Endothelial cell of umbilical vein (primary cell): ENCODE measurements around the gene RALB. TPM values are rescaled to one million over a fixed set of nuclear protein-coding genes. Genes with fewer than 3 reads are reported as not detected.

Experiments used
- BruUV-seq: library from RNA; stranded (reverse); fragments of 400-500 nt; replicated peaks from 2 replicates; lab custom pipeline; 2021; lab: Mats Ljungman, UMichigan
- CTCF ChIA-PET: fragments of 300-600, 350-600 bp; sonication (Branson Sonifier 250); formaldehyde crosslinking; loops from one replicate; lab custom pipeline; 2021; ENCODE audit warnings: antibody characterized with exemption, inconsistent platforms; lab: Charles Lee
- POLR2A ChIA-PET: fragments of 300-600, 350-600 bp; sonication (Branson Sonifier 250); formaldehyde crosslinking; loops from one replicate; lab custom pipeline; 2021; ENCODE audit warnings: antibody characterized with exemption, inconsistent platforms; lab: Charles Lee
- DNase-seq: peaks from one replicate; pipeline ENCODE4 v3.0.0-alpha.2; 2011; ENCODE audit warnings: low read depth, low spot score
- FAIRE-seq: peaks from 2 replicates; lab custom pipeline; 2011; peaks lifted over from hg19 to GRCh38; lab: Jason Lieb, UNC
- H2AFZ ChIP-seq: 2 replicates; pipeline ENCODE4 v1.6.0; 2012; ENCODE audit warnings: low read depth, low read length, control low read depth, inconsistent platforms
- H3K27ac ChIP-seq: 2 replicates; pipeline ENCODE4 v1.5.1; 2011; ENCODE audit warnings: low read depth, mild to moderate bottlenecking, control low read depth, low read length, moderate library complexity; ENCODE audit not compliant: insufficient read depth
- H3K27me3 ChIP-seq, 2 experiments: 2 replicates each; pipeline versions ENCODE4 v1.6.0 to v1.6.1; 2011; ENCODE audit warnings: low read length in 2 of 2, mixed read lengths in 1 of 2; ENCODE audit not compliant: control insufficient read depth in 2 of 2, insufficient read depth in 2 of 2
- H3K36me3 ChIP-seq, 2 experiments: 2 replicates in 1 of 2; 3 replicates in 1 of 2; pipeline ENCODE4 v1.5.1; 2011; ENCODE audit warnings: low read length in 2 of 2, mild to moderate bottlenecking in 1 of 2, moderate library complexity in 1 of 2; ENCODE audit not compliant: control insufficient read depth in 2 of 2, insufficient read depth in 2 of 2; ENCODE audit errors: extremely low read depth in 1 of 2
- H3K4me1 ChIP-seq: 3 replicates; pipeline ENCODE4 v1.5.1; 2011; ENCODE audit warnings: mild to moderate bottlenecking, low read length; ENCODE audit not compliant: control insufficient read depth, insufficient read depth; ENCODE audit errors: extremely low read depth
- H3K4me2 ChIP-seq: 2 replicates; pipeline ENCODE4 v1.6.1; 2011; ENCODE audit warnings: low read length, control low read depth, mixed read lengths; ENCODE audit not compliant: insufficient read depth
- H3K4me3 ChIP-seq, 3 experiments: fragments of 200-600 bp in 1 of 3; sonication (generic), shearing (Covaris generic) in 1 of 3; replicated peaks in 1 of 3; 2 replicates each; pipeline ENCODE4 v1.5.1; 2011 to 2016; ENCODE audit warnings: control low read depth in 3 of 3, low read length in 3 of 3, mild to moderate bottlenecking in 2 of 3, inconsistent platforms in 1 of 3, low read depth in 1 of 3, moderate library complexity in 1 of 3; ENCODE audit not compliant: insufficient read depth in 1 of 3
- H3K79me2 ChIP-seq: 2 replicates; pipeline ENCODE4 v1.6.0; 2012; ENCODE audit warnings: low read length, inconsistent platforms; ENCODE audit not compliant: control insufficient read depth, insufficient read depth
- H3K9ac ChIP-seq: replicated peaks from 2 replicates; pipeline ENCODE3; 2011; ENCODE audit warnings: low read length, control low read depth; ENCODE audit not compliant: insufficient read depth; ENCODE audit errors: extremely low read depth
- H3K9me1 ChIP-seq: replicated peaks from 3 replicates; pipeline ENCODE4 v1.6.0; 2011; ENCODE audit warnings: mild to moderate bottlenecking, low read length; ENCODE audit not compliant: control insufficient read depth, insufficient read depth; ENCODE audit errors: extremely low read depth
- H3K9me3 ChIP-seq: replicated peaks from 2 replicates; pipeline ENCODE4 v1.5.1; 2012; ENCODE audit warnings: low read length, inconsistent platforms; ENCODE audit not compliant: control insufficient read depth, insufficient read depth
- H4K20me1 ChIP-seq: replicated peaks from 2 replicates; pipeline ENCODE3; 2011; ENCODE audit warnings: mild to moderate bottlenecking, low read length; ENCODE audit not compliant: control insufficient read depth, insufficient read depth; ENCODE audit errors: extremely low read depth
- CTCF ChIP-seq, 2 donors: IDR thresholded peaks; 1 replicate in 1 of 2; 2 replicates in 1 of 2; pipeline ENCODE4 v1.5.1; 2011; ENCODE audit warnings: low read length in 2 of 2, mild to moderate bottlenecking in 2 of 2, moderate library complexity in 2 of 2, control low read depth in 1 of 2, inconsistent platforms in 1 of 2, low read depth in 1 of 2; ENCODE audit not compliant: insufficient read depth in 1 of 2; ENCODE audit errors: extremely low read depth in 1 of 2
- EZH2 ChIP-seq: IDR thresholded peaks from 2 replicates; pipeline ENCODE4 v1.6.1; 2012; ENCODE audit warnings: borderline replicate concordance, low read depth, mild to moderate bottlenecking, moderate library complexity, low read length, inconsistent platforms; ENCODE audit not compliant: severe bottlenecking
- FOS ChIP-seq: IDR thresholded peaks from 2 replicates; pipeline ENCODE4 v1.6.1; 2011; ENCODE audit warnings: mild to moderate bottlenecking, low read length, moderate library complexity, borderline replicate concordance; ENCODE audit not compliant: insufficient read depth
- GATA2 ChIP-seq: IDR thresholded peaks from 2 replicates; pipeline ENCODE4 v1.7.0; 2011; ENCODE audit warnings: low read depth, mild to moderate bottlenecking, moderate library complexity, mixed read lengths, low read length; ENCODE audit not compliant: insufficient read length, insufficient read depth
- JUN ChIP-seq: IDR thresholded peaks from 2 replicates; pipeline ENCODE4 v1.6.1; 2011; ENCODE audit warnings: borderline replicate concordance, low read depth; ENCODE audit not compliant: insufficient read length, insufficient read depth
- MYC ChIP-seq: IDR thresholded peaks from one replicate; pipeline ENCODE4 v1.6.1; 2011; ENCODE audit warnings: mild to moderate bottlenecking, low read depth, low read length
- POLR2A ChIP-seq: IDR thresholded peaks from 2 replicates; pipeline ENCODE4 v1.6.1; 2012; ENCODE audit warnings: low read depth, mild to moderate bottlenecking, control low read depth, low read length
- POLR2AphosphoS5 ChIP-seq: IDR thresholded peaks from 2 replicates; pipeline ENCODE4 v1.6.1; 2012; ENCODE audit warnings: low read depth, mild to moderate bottlenecking, control low read depth, low read length, moderate library complexity; ENCODE audit not compliant: insufficient read depth
- dilution Hi-C: fragments of 300-500 bp; cut with MboI; formaldehyde crosslinking; loops from one replicate; pipeline ENCODE4 v1.15.0; 2019; ENCODE audit warnings: low sequenced_read_pairs; ENCODE audit not compliant: extremely low pct_ligation_motif_present
- intact Hi-C: fragments of 100-400 bp; cut with micrococcal nuclease; formaldehyde crosslinking; loops from one replicate; pipeline ENCODE4 v1.10.0; 2022
- polyA plus RNA-seq, 4 experiments: library from polyadenylated mRNA; depleted of rRNA in 3 of 4; stranded (reverse) in 3 of 4; unstranded in 1 of 4; fragments of >200 nt; gene quantifications; 2 replicates each; pipeline versions ENCODE4 v1.2.1 to v1.2.3, GENCODE V29; 2011 to 2012; ENCODE audit warnings: missing spikeins in 1 of 4
- total RNA-seq: library from RNA; stranded (reverse); gene quantifications from 2 replicates; pipeline ENCODE4 v1.2.3, GENCODE V29; 2021
- TF ChIP-seq, protein P1 (sequence below): IDR thresholded peaks from 2 replicates; pipeline ENCODE4 v1.6.1; 2011; ENCODE audit not compliant: insufficient read depth, insufficient read length

Gene RALB
- total and polyA plus RNA-seq, 2 donors (not counting 3 experiments of a cell fraction or from before 2014, with no cell fraction given), result 105 to 115 TPM

- H3K27me3 ChIP-seq, result no peaks in the 10 kb centered on the region
- dilution Hi-C loops, result no loop called here
- FAIRE-seq (no peak), DNase-seq (no peak)
- no peak overlapping the region for H3K9ac ChIP-seq
- intact Hi-C loops, result no loop called here
- H3K4me3 ChIP-seq, result no peak overlapping the region
- H3K9me1 ChIP-seq, result no peaks in the 10 kb centered on the region
- H3K36me3 ChIP-seq, result peaks cover 3% of the 10 kb centered on the region in 2 experiments
- no peak overlapping the region for H3K27ac ChIP-seq
- no peak overlapping the region for H2AFZ ChIP-seq
- CTCF ChIA-PET, result no interaction called here
- peaks cover 42% of the 10 kb centered on the region for H3K4me1 ChIP-seq
- H3K4me2 ChIP-seq, result no peak overlapping the region
- TF ChIP-seq JUN, result no peak
- no peak for TF ChIP-seq EZH2
- TF ChIP-seq FOS, result no peak
- TF ChIP-seq GATA2, result no peak
- no peaks in the 10 kb centered on the region for H4K20me1 ChIP-seq
- POLR2A ChIA-PET, result no interaction called here
- BruUV-seq, result no TSS peak
- H3K9me3 ChIP-seq, result no peaks in the 10 kb centered on the region
- H3K79me2 ChIP-seq, result peaks cover 74% of the 10 kb centered on the region
Observed at GRCh38 chr2:120262761-120263428, 10.2 kb downstream of the RALB start.

DNA sequence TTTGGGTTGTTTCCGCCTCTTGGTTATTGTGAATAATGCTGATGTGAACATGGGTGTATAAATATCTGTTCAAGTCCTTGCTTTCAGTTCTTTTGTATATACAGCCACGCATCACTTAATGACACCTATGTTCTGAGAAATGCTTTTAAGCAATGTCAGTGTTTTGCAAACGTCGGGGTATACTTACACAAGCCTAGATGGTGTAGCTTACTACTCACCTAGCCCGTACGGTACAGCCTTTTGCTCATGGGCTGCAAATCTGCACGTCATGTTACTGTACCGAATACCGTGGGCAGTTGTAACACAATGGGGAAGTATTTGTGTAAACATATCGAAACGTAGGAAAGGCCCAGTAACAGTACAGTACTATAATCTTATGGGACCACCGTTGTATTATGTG, 12.4 kb downstream of the RALB start:
- intact Hi-C loops (loop anchor here (1.0 to 5.0 kb wide), 2 partner anchors 8 to 43 kb away; partner anchors contain the start of gene TMEM185B), dilution Hi-C loops (no loop called here)
- no peak for TF ChIP-seq JUN
- TF ChIP-seq EZH2, result no peak
- TF ChIP-seq POLR2A, result no peak
- TF ChIP-seq, protein P1, sequence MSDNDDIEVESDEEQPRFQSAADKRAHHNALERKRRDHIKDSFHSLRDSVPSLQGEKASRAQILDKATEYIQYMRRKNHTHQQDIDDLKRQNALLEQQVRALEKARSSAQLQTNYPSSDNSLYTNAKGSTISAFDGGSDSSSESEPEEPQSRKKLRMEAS, result no peak
- no peak for TF ChIP-seq POLR2AphosphoS5
- no peak for TF ChIP-seq MYC
- TF ChIP-seq FOS, result no peak
- TF ChIP-seq CTCF (IDR thresholded peaks at IDR 0.05; ENCODE audit: extremely low read depth in 1 of 2, insufficient read depth in 1 of 2, low read depth in 1 of 2, low read length in 2 of 2), result no peak
- TF ChIP-seq GATA2, result no peak
- H4K20me1 ChIP-seq, result no peaks in the 10 kb centered on the region
- no peaks in the 10 kb centered on the region for H3K36me3 ChIP-seq
- peak overlapping the region; percentile 26 for H3K4me2 ChIP-seq
- H3K27me3 ChIP-seq, result no peaks in the 10 kb centered on the region
- no peak for FAIRE-seq
- no peaks in the 10 kb centered on the region for H3K9me3 ChIP-seq
- H3K4me1 ChIP-seq, result peaks cover 52% of the 10 kb centered on the region
- H2AFZ ChIP-seq, result no peak overlapping the region
- no TSS peak for BruUV-seq
- H3K9me1 ChIP-seq, result no peaks in the 10 kb centered on the region
- ChIA-PET CTCF (interaction anchor here (1.1 to 2.2 kb wide), 4 partner anchors 13 to 48 kb away, joined by 3 to 5 read pairs (median 4); partner anchors contain the start of gene RALB), POLR2A (no interaction called here)
- DNase-seq, result peak; percentile 45
- peaks cover 84% of the 10 kb centered on the region for H3K79me2 ChIP-seq
- H3K4me3 ChIP-seq, result no peak overlapping the region
- peak overlapping the region; percentile 15 for H3K27ac ChIP-seq
- H3K9ac ChIP-seq, result no peak overlapping the region
